GM12801 (cell line): ENCODE results near the gene ELK3.

Experiments used
- CTCF ChIP-seq: IDR thresholded peaks from one replicate; pipeline ENCODE4 v1.5.1; 2011; ENCODE audit warnings: control low read depth; ENCODE audit not compliant: insufficient read length; ENCODE audit errors: extremely low read depth

ELK3 gene

GRCh38 chr12:96256672-96257361, 62.6 kb downstream of the ELK3 start:
- TF ChIP-seq CTCF: no peak

GRCh38 chr12:96257550-96258103, 63.5 kb downstream of the ELK3 start:
- TF ChIP-seq CTCF: no peak

- no peak for TF ChIP-seq CTCF
Observed at GRCh38 chr12:96258104-96258961, 64.2 kb downstream of the ELK3 start.

- TF ChIP-seq CTCF: no peak
Observed at GRCh38 chr12:96260231-96260630, 66.1 kb downstream of the ELK3 start.

- no peak for TF ChIP-seq CTCF
Observed at GRCh38 chr12:96260644-96261043, 66.5 kb downstream of the ELK3 start.

- no peak for TF ChIP-seq CTCF
Observed at GRCh38 chr12:96261557-96261956, 67.4 kb downstream of the ELK3 start.

GRCh38 chr12:96263449-96263902, 69.3 kb downstream of the ELK3 start:
- TF ChIP-seq CTCF: no peak
